Kidney (tissue), 14 donors: ENCODE results near the gene ZFP62. TPM values are rescaled to one million over a fixed set of nuclear protein-coding genes. Genes with fewer than 3 reads are reported as not detected.

Experiments
- DNase-seq, 5 donors: peaks; one replicate each; pipeline ENCODE4 v3.0.0-alpha.2; 2013 to 2020
- FAIRE-seq: peaks from 2 replicates; lab custom pipeline; 2012; peaks lifted over from hg19 to GRCh38; lab: Jason Lieb, UNC
- H3K27ac ChIP-seq, 2 donors: one replicate each; pipeline ENCODE4 v1.7.0; 2013; ENCODE audit warnings: low read depth in 2 of 2, low read length in 2 of 2, inconsistent platforms in 1 of 2
- H3K27me3 ChIP-seq: one replicate; pipeline ENCODE4 v1.7.1; 2013; ENCODE audit warnings: low read length, inconsistent platforms; ENCODE audit not compliant: control insufficient read depth, insufficient read depth
- H3K36me3 ChIP-seq, 3 donors: one replicate each; pipeline versions ENCODE4 v1.7.0 to v1.7.1; 2013; ENCODE audit warnings: low read length in 3 of 3, control low read depth in 1 of 3, inconsistent platforms in 1 of 3; ENCODE audit not compliant: insufficient read depth in 3 of 3, control insufficient read depth in 2 of 3
- H3K4me1 ChIP-seq, 3 donors: one replicate each; pipeline versions ENCODE4 v1.7.0 to v1.7.1; 2013; ENCODE audit warnings: low read length in 3 of 3, inconsistent platforms in 1 of 3, low read depth in 1 of 3; ENCODE audit not compliant: control insufficient read depth in 2 of 3, insufficient read depth in 2 of 3
- H3K4me3 ChIP-seq, 3 donors: one replicate each; pipeline versions ENCODE4 v1.7.0 to v1.8.1; 2013; ENCODE audit warnings: low read length in 3 of 3, control low read depth in 1 of 3, inconsistent platforms in 1 of 3
- H3K9ac ChIP-seq, 3 donors: one replicate each; pipeline versions ENCODE4 v1.7.0 to v1.7.1; 2013; ENCODE audit warnings: low read length in 3 of 3, control low read depth in 1 of 3, inconsistent platforms in 1 of 3
- H3K9me3 ChIP-seq, 3 donors: one replicate each; pipeline versions ENCODE4 v1.7.0 to v1.7.1; 2013; ENCODE audit warnings: low read length in 3 of 3, control low read depth in 1 of 3, inconsistent platforms in 1 of 3; ENCODE audit not compliant: control insufficient read depth in 2 of 3, insufficient read depth in 1 of 3
- intact Hi-C: fragments of 100-400 bp; cut with DNase I; formaldehyde crosslinking; loops from one replicate; pipeline ENCODE4 v1.11.1; 2022
- polyA plus RNA-seq: library from polyadenylated mRNA; stranded (reverse); fragments of 350-450 nt; fragmentation: Illumina TruSeq; extraction: RNeasy Lipid Tissue Mini Kit (QIAGEN cat#74804); gene quantifications from one replicate; pipeline ENCODE4 v1.2.3, GENCODE V29; 2014; ENCODE audit warnings: low read depth, low replicate concordance; ENCODE audit not compliant: insufficient read depth
- total RNA-seq: library from RNA; stranded (reverse); fragmentation: NEBNext Ultra II Directional; extraction: Animal tissue kit (Norgen Biotek cat#: 25700); gene quantifications from one replicate; pipeline ENCODE4 v1.2.1, GENCODE V29; 2021
- TF ChIP-seq, protein P1 (sequence below): IDR thresholded peaks from 3 replicates; pipeline ENCODE4 v1.5.1; 2012; ENCODE audit warnings: mild to moderate bottlenecking, moderate library complexity, borderline replicate concordance; ENCODE audit not compliant: insufficient read depth; ENCODE audit errors: extremely low read depth
- donor health status: control.
- donor health status: control.
- donor health status: control.
- donor health status: control.
- donor health status: control.
- donor health status: DM: yes; HTN: yes; CAD: no.
- donor health status: Normal renal cell carcinoma (clear cell type).

Gene ZFP62
- total and polyA plus RNA-seq, 2 donors from 2014 or later = 16.2 to 30.7 TPM

DNA sequence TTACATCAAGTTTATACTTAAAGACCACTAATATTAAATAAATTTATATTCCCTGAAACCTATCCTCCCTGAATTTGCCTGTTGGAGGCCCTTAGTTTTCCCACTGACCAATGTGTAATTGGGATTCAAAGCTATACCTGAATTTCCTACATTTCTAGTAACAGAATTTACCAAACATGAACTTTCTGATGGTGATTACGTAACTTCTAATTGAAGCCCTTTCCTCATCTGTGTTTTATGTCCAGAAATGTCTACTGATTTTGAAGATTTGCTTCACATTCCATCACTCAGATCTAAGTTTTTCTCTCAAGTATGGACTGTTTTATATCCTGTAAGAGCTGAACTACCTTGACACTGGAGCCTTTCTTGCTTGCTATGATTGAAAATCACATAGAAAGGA, 12.8 kb downstream of the ZFP62 start:
- intact Hi-C loops = no loop called here
- Histone ChIP-seq H3K4me1 (no peaks in the 10 kb centered on the region), H3K9me3 (peaks cover 0 to 25% (median 15%) of the 10 kb centered on the region in 3 donors), H3K9ac (no peak overlapping the region), H3K36me3 (peaks cover 20 to 33% (median 26%) of the 10 kb centered on the region in 3 donors), H3K4me3 (no peak overlapping the region), H3K27ac (no peak overlapping the region), H3K27me3 (no peaks in the 10 kb centered on the region)
- FAIRE-seq (no peak), DNase-seq (no peak)
- TF ChIP-seq, protein P1, sequence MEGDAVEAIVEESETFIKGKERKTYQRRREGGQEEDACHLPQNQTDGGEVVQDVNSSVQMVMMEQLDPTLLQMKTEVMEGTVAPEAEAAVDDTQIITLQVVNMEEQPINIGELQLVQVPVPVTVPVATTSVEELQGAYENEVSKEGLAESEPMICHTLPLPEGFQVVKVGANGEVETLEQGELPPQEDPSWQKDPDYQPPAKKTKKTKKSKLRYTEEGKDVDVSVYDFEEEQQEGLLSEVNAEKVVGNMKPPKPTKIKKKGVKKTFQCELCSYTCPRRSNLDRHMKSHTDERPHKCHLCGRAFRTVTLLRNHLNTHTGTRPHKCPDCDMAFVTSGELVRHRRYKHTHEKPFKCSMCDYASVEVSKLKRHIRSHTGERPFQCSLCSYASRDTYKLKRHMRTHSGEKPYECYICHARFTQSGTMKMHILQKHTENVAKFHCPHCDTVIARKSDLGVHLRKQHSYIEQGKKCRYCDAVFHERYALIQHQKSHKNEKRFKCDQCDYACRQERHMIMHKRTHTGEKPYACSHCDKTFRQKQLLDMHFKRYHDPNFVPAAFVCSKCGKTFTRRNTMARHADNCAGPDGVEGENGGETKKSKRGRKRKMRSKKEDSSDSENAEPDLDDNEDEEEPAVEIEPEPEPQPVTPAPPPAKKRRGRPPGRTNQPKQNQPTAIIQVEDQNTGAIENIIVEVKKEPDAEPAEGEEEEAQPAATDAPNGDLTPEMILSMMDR = no peak

GRCh38 chr5:180847026-180847425, 14.1 kb downstream of the ZFP62 start:
- H3K4me3 ChIP-seq = no peak overlapping the region
- H3K27ac ChIP-seq = no peak overlapping the region
- TF ChIP-seq, protein P1 = no peak
- no peak for FAIRE-seq
- H3K4me1 ChIP-seq = no peaks in the 10 kb centered on the region
- peaks cover 20 to 33% (median 26%) of the 10 kb centered on the region in 3 donors for H3K36me3 ChIP-seq
- H3K9ac ChIP-seq = no peak overlapping the region
- peaks cover 0 to 25% (median 15%) of the 10 kb centered on the region in 3 donors for H3K9me3 ChIP-seq
- intact Hi-C loops = no loop called here
- no peak for DNase-seq
- no peaks in the 10 kb centered on the region for H3K27me3 ChIP-seq

GRCh38 chr5:180844858-180845257, 16.2 kb downstream of the ZFP62 start:
- no peak for DNase-seq
- H3K9ac ChIP-seq = no peak overlapping the region

More at GRCh38 chr5:180844858-180845257, 16.2 kb downstream of the ZFP62 start:
- Histone ChIP-seq H3K4me1 (no peaks in the 10 kb centered on the region), H3K27ac (no peak overlapping the region), H3K27me3 (no peaks in the 10 kb centered on the region), H3K4me3 (no peak overlapping the region), H3K36me3 (peaks cover 5 to 17% (median 11%) of the 10 kb centered on the region in 3 donors), H3K9me3 (peaks cover 0 to 13% (median 2%) of the 10 kb centered on the region in 3 donors)
- intact Hi-C loops = no loop called here
- TF ChIP-seq, protein P1 = no peak
- FAIRE-seq = no peak
